T-cell (primary cell): ENCODE measurements around the gene PNLIPRP1. TPM values are rescaled to one million over a fixed set of nuclear protein-coding genes. Genes with fewer than 3 reads are reported as not detected.

Source experiments
- ATAC-seq, 4 experiments: fragments of 200-7000 bp in 3 of 4; fragments of 150-1000 bp in 1 of 4; cut with Tn5 transposase; replicated peaks in 1 of 4; 1 replicate in 3 of 4; 2 replicates in 1 of 4; pipeline ENCODE4 v1.10.0; 2021; ENCODE audit warnings: moderate library complexity in 3 of 4, mild to moderate bottlenecking in 2 of 4, moderate number of reproducible peaks in 1 of 4
- CTCF ChIA-PET, 2 donors: fragments of 300-600 bp; sonication (Branson Sonifier 250); formaldehyde crosslinking; loops; one replicate each; lab custom pipeline; 2022; ENCODE audit warnings: antibody characterized with exemption in 2 of 2; lab: Charles Lee
- POLR2A ChIA-PET, 2 donors: fragments of 300-600 bp; sonication (Branson Sonifier 250); formaldehyde crosslinking; loops; one replicate each; lab custom pipeline; 2022; ENCODE audit warnings: antibody characterized with exemption in 2 of 2; lab: Charles Lee
- DNase-seq, 35 experiments: peaks; one replicate each; pipeline versions ENCODE4 v3.0.0 to v3.0.0-alpha.2; 2013 to 2023
- H3K27ac ChIP-seq: one replicate; pipeline ENCODE4 v1.5.1; 2013; ENCODE audit warnings: low read length
- H3K27me3 ChIP-seq, 2 experiments: replicated peaks in 1 of 2; 1 replicate in 1 of 2; 2 replicates in 1 of 2; pipeline versions ENCODE4 v1.6.1 to v1.7.0; 2013; ENCODE audit warnings: low read length in 1 of 2, mixed read lengths in 1 of 2; ENCODE audit not compliant: control insufficient read depth in 2 of 2, insufficient read depth in 2 of 2; ENCODE audit errors: extremely low read depth in 1 of 2
- H3K36me3 ChIP-seq, 2 donors: 1 replicate in 1 of 2; 2 replicates in 1 of 2; pipeline versions ENCODE4 v1.6.1 to v1.7.0; 2013; ENCODE audit warnings: low read length in 1 of 2; ENCODE audit not compliant: control insufficient read depth in 2 of 2, insufficient read depth in 1 of 2; ENCODE audit errors: extremely low read depth in 1 of 2
- H3K4me1 ChIP-seq, 2 experiments: 1 replicate in 1 of 2; 2 replicates in 1 of 2; pipeline versions ENCODE4 v1.6.1 to v1.7.0; 2013; ENCODE audit warnings: low read length in 2 of 2, mixed read lengths in 1 of 2; ENCODE audit not compliant: insufficient read depth in 2 of 2, control insufficient read depth in 1 of 2; ENCODE audit errors: extremely low read depth in 1 of 2
- H3K4me3 ChIP-seq, 2 donors: 1 replicate in 1 of 2; 2 replicates in 1 of 2; pipeline versions ENCODE4 v1.5.1 to v1.7.0; 2013; ENCODE audit warnings: mild to moderate bottlenecking in 2 of 2, low read length in 1 of 2, moderate library complexity in 1 of 2; ENCODE audit not compliant: control insufficient read depth in 1 of 2; ENCODE audit errors: extremely low read depth in 1 of 2
- H3K9me3 ChIP-seq: 2 replicates; pipeline ENCODE4 v1.7.0; 2013
- H3K27ac Mint-ChIP-seq, 2 donors: one replicate each; pipeline ENCODE4 v1.8.0; 2020 to 2021; ENCODE audit warnings: mild to moderate bottlenecking in 2 of 2, mixed read lengths in 2 of 2
- H3K27me3 Mint-ChIP-seq, 2 donors: one replicate each; pipeline ENCODE4 v1.8.0; 2021 to 2022; ENCODE audit warnings: mixed read lengths in 2 of 2
- H3K36me3 Mint-ChIP-seq: one replicate; pipeline ENCODE4 v1.8.0; 2021; ENCODE audit warnings: mixed read lengths
- H3K4me1 Mint-ChIP-seq, 3 donors: one replicate each; pipeline ENCODE4 v1.8.0; 2020 to 2022; ENCODE audit warnings: mixed read lengths in 3 of 3, mild to moderate bottlenecking in 1 of 3
- H3K4me3 Mint-ChIP-seq, 3 donors: one replicate each; pipeline ENCODE4 v1.8.0; 2020 to 2022; ENCODE audit warnings: mild to moderate bottlenecking in 3 of 3, mixed read lengths in 3 of 3, moderate library complexity in 3 of 3
- H3K9me3 Mint-ChIP-seq, 3 donors: one replicate each; pipeline ENCODE4 v1.8.0; 2020 to 2022; ENCODE audit warnings: mixed read lengths in 3 of 3
- WGBS: methylation state at CpG from one replicate; pipeline ENCODE4 v1.1.5; 2013; ENCODE audit warnings: missing lambda C conversion rate; ENCODE audit not compliant: insufficient coverage; 5-methylcytosine and 5-hydroxymethylcytosine counted together
- total RNA-seq, 35 experiments: library from RNA in 6 of 35; stranded (reverse) in 6 of 35; fragments of 120-200 nt in 1 of 35; gene quantifications; one replicate each; pipeline versions ENCODE4 v1.2.1 to v1.2.4 and lab custom pipeline; 2013 to 2026

Gene PNLIPRP1
- 1 to 10 TPM in 3 of 5 donors, not detected in 2; 1.4 to 2.1 (median 2.0) TPM for total RNA-seq
- total RNA-seq (2013) = not detected
- total RNA-seq (lab: John Stamatoyannopoulos, UW) = 0 to 0.07 (median 0) reads per million in 29 experiments

- H3K36me3 ChIP-seq = no peaks in the 10 kb centered on the region
- DNase-seq (no peak), ATAC-seq (no peak)
- no peaks in the 10 kb centered on the region for H3K4me1 ChIP-seq
- H3K27me3 ChIP-seq = peaks cover 0 to 4% of the 10 kb centered on the region in 2 experiments
- WGBS = 25% methylated on average over 1 of the region's 9 CpGs
- H3K4me3 ChIP-seq = no peak within 1 kb of the TSS
- Mint-ChIP-seq H3K4me1 (no peaks in the 10 kb centered on the region), H3K27me3 (peaks cover 0 to 7% of the 10 kb centered on the region in 2 donors), H3K4me3 (no peak within 1 kb of the TSS), H3K9me3 (peaks cover 0 to 3% (median 0%) of the 10 kb centered on the region in 3 donors), H3K36me3 (no peaks in the 10 kb centered on the region), H3K27ac (no peak within 1 kb of the TSS)
- no peak within 1 kb of the TSS for H3K27ac ChIP-seq
- POLR2A ChIA-PET = no interaction called here
- CTCF ChIA-PET = no interaction called here
- H3K9me3 ChIP-seq = no peaks in the 10 kb centered on the region
These were observed at the start of gene PNLIPRP1 for GRCh38 chr10:116590590-116591444. Gene PNLIPRP1 (plus strand): TSS chr10:116590959. CDS start chr10:116591130, 171 bp downstream.

- Histone ChIP-seq H3K4me3 (no peak overlapping the region), H3K27me3 (no peaks in the 10 kb centered on the region), H3K36me3 (no peaks in the 10 kb centered on the region), H3K27ac (no peak overlapping the region), H3K4me1 (no peaks in the 10 kb centered on the region), H3K9me3 (no peaks in the 10 kb centered on the region)
- Mint-ChIP-seq H3K27ac (no peak overlapping the region), H3K4me1 (no peaks in the 10 kb centered on the region), H3K36me3 (no peaks in the 10 kb centered on the region), H3K27me3 (peaks cover 2 to 10% of the 10 kb centered on the region in 2 donors), H3K9me3 (peaks cover 0 to 5% (median 3%) of the 10 kb centered on the region in 3 donors), H3K4me3 (no peak overlapping the region)
- DNase-seq (no peak), ATAC-seq (no peak)
- CTCF ChIA-PET = no interaction called here
- POLR2A ChIA-PET = no interaction called here
These were observed 48.6 kb upstream of the PNLIPRP1 start for GRCh38 chr10:116542007-116542677.

GRCh38 chr10:116545122-116545521 is 45.6 kb upstream of the PNLIPRP1 start:
- WGBS = no CpG with 5 or more reads among the region's 1 CpG
- Mint-ChIP-seq H3K27ac (no peak overlapping the region), H3K9me3 (peaks cover 0 to 3% (median 0%) of the 10 kb centered on the region in 3 donors), H3K36me3 (no peaks in the 10 kb centered on the region), H3K4me3 (no peak overlapping the region), H3K4me1 (no peaks in the 10 kb centered on the region), H3K27me3 (peaks cover 2 to 7% of the 10 kb centered on the region in 2 donors)
- ChIA-PET POLR2A (no interaction called here), CTCF (no interaction called here)
- Histone ChIP-seq H3K4me1 (no peaks in the 10 kb centered on the region), H3K27me3 (no peaks in the 10 kb centered on the region), H3K27ac (no peak overlapping the region), H3K4me3 (no peak overlapping the region), H3K9me3 (no peaks in the 10 kb centered on the region), H3K36me3 (no peaks in the 10 kb centered on the region)
- DNase-seq (no peak), ATAC-seq (no peak)

- no peaks in the 10 kb centered on the region for H3K36me3 Mint-ChIP-seq
- no peak within 1 kb of the TSS for H3K27ac Mint-ChIP-seq
- no peaks in the 10 kb centered on the region for H3K27me3 ChIP-seq
These were observed 45.0 kb upstream of the PNLIPRP1 start, which contains the start of gene PNLIP for GRCh38 chr10:116545756-116546155. Gene PNLIP (plus strand): TSS chr10:116545931. CDS start chr10:116546093, 162 bp downstream.

GRCh38 chr10:116548301-116548700 is 42.5 kb upstream of the PNLIPRP1 start:
- H3K36me3 ChIP-seq = no peaks in the 10 kb centered on the region

More at GRCh38 chr10:116545756-116546155, 45.0 kb upstream of the PNLIPRP1 start, which contains the start of gene PNLIP:
- Mint-ChIP-seq H3K9me3 (peaks cover 0 to under 1% (median 0%) of the 10 kb centered on the region in 3 donors), H3K27me3 (peaks cover 0 to 7% of the 10 kb centered on the region in 2 donors), H3K4me3 (no peak within 1 kb of the TSS), H3K4me1 (no peaks in the 10 kb centered on the region)
- no peak for ATAC-seq
- Histone ChIP-seq H3K9me3 (no peaks in the 10 kb centered on the region), H3K27ac (no peak within 1 kb of the TSS), H3K36me3 (no peaks in the 10 kb centered on the region), H3K4me1 (no peaks in the 10 kb centered on the region), H3K4me3 (no peak within 1 kb of the TSS)
- ChIA-PET POLR2A (no interaction called here), CTCF (interaction anchor here in 1 of 2 donors (0.5 kb wide), 1 partner anchor 73 kb away, joined by 3 read pairs; no protein-coding TSS in a partner anchor)
- DNase-seq = no peak
- 89% methylated on average over 1 of the region's 8 CpGs for WGBS

GRCh38 chr10:116553378-116553980 is 37.3 kb upstream of the PNLIPRP1 start:
- Histone ChIP-seq H3K4me3 (no peak overlapping the region), H3K36me3 (no peaks in the 10 kb centered on the region), H3K27me3 (no peaks in the 10 kb centered on the region), H3K27ac (no peak overlapping the region), H3K4me1 (no peaks in the 10 kb centered on the region), H3K9me3 (no peaks in the 10 kb centered on the region)
- H3K27ac Mint-ChIP-seq = no peak overlapping the region
- H3K9me3 Mint-ChIP-seq = no peaks in the 10 kb centered on the region
- ChIA-PET POLR2A (no interaction called here), CTCF (no interaction called here)
- H3K36me3 Mint-ChIP-seq = no peaks in the 10 kb centered on the region
- no peaks in the 10 kb centered on the region for H3K4me1 Mint-ChIP-seq
- DNase-seq = no peak
- 97% methylated on average over 6 of the region's 13 CpGs for WGBS
- no peak for ATAC-seq
- no peak overlapping the region for H3K4me3 Mint-ChIP-seq
- no peaks in the 10 kb centered on the region for H3K27me3 Mint-ChIP-seq

More at GRCh38 chr10:116548301-116548700, 42.5 kb upstream of the PNLIPRP1 start:
- Histone ChIP-seq H3K4me3 (no peak overlapping the region), H3K27ac (no peak overlapping the region), H3K4me1 (no peaks in the 10 kb centered on the region), H3K27me3 (no peaks in the 10 kb centered on the region), H3K9me3 (no peaks in the 10 kb centered on the region)
- Mint-ChIP-seq H3K27ac (no peak overlapping the region), H3K9me3 (no peaks in the 10 kb centered on the region), H3K4me3 (no peak overlapping the region), H3K4me1 (no peaks in the 10 kb centered on the region), H3K27me3 (peaks cover 0 to 7% of the 10 kb centered on the region in 2 donors), H3K36me3 (no peaks in the 10 kb centered on the region)
- WGBS = 89% methylated on average over 4 of the region's 5 CpGs
- DNase-seq = no peak
- ChIA-PET CTCF (no interaction called here), POLR2A (no interaction called here)
- ATAC-seq = no peak
